Measurements from ENCODE around the gene OBSCN. TPM values are rescaled to one million over a fixed set of nuclear protein-coding genes. Genes with fewer than 3 reads are reported as not detected.

The OBSCN gene
- total RNA-seq, 1 donor from 2014 or later = 17.5 TPM

DNA sequence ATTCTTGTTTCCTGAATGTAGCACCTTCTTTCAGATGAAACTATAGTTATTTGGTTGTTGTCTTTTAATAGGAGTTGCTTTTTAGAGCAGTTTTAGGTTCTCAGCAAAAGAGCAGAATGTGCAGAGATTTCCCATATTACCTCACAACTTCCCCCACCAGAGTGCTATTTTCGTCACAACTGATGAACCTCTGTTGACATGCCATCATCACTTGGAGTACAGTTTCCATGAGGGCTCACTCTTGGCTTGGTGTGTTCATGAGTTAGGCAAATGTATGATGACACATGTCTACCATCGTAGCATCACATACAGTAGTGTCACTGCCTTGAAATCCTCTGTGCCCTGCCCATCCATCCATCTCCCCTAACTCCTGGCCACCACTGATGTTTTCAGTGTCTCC lies 38.5 kb upstream of the OBSCN start:
- no peak for DNase-seq (ENCODE audit: low read depth)
- Mint-ChIP-seq H3K36me3 (ENCODE audit: low read depth, unreplicated experiment) (peaks cover 8% of the 10 kb centered on the region), H3K4me1 (ENCODE audit: low read depth, unreplicated experiment) (peaks cover 10% of the 10 kb centered on the region), H3K9me3 (ENCODE audit: unreplicated experiment) (peaks cover 2% of the 10 kb centered on the region), H3K27ac (ENCODE audit: unreplicated experiment) (peak overlapping the region; percentile 18), H3K27me3 (ENCODE audit: low read depth, unreplicated experiment) (no peaks in the 10 kb centered on the region), H3K4me3 (ENCODE audit: unreplicated experiment) (no peak overlapping the region)
- Histone ChIP-seq H3K36me3 (ENCODE audit: insufficient read depth, low read length) (no peaks in the 10 kb centered on the region), H4K20me1 (ENCODE audit: insufficient read depth, low read length) (peaks cover 15% of the 10 kb centered on the region), H3K4me2 (ENCODE audit: low read length) (no peak overlapping the region), H3K27me3 (ENCODE audit: insufficient read depth, low read length) (no peaks in the 10 kb centered on the region), H2AFZ (ENCODE audit: low read depth, low read length) (no peak overlapping the region), H3K4me1 (ENCODE audit: insufficient read depth, low read length) (peaks cover 11% of the 10 kb centered on the region), H3K4me3 (ENCODE audit: insufficient read depth, low read depth, low read length) (no peak overlapping the region), H3K9me3 (ENCODE audit: insufficient read depth, low read depth, low read length) (no peaks in the 10 kb centered on the region), H3K27ac (ENCODE audit: low read depth, low read length) (no peak overlapping the region), H3K9ac (ENCODE audit: low read length) (no peak overlapping the region), H3K79me2 (ENCODE audit: insufficient read depth, low read length) (peaks cover 54% of the 10 kb centered on the region)
- FAIRE-seq = no peak
- no peak for TF ChIP-seq EZH2 (IDR thresholded peaks at IDR 0.05; ENCODE audit: insufficient read depth, low read length)
- TF ChIP-seq, protein P1, sequence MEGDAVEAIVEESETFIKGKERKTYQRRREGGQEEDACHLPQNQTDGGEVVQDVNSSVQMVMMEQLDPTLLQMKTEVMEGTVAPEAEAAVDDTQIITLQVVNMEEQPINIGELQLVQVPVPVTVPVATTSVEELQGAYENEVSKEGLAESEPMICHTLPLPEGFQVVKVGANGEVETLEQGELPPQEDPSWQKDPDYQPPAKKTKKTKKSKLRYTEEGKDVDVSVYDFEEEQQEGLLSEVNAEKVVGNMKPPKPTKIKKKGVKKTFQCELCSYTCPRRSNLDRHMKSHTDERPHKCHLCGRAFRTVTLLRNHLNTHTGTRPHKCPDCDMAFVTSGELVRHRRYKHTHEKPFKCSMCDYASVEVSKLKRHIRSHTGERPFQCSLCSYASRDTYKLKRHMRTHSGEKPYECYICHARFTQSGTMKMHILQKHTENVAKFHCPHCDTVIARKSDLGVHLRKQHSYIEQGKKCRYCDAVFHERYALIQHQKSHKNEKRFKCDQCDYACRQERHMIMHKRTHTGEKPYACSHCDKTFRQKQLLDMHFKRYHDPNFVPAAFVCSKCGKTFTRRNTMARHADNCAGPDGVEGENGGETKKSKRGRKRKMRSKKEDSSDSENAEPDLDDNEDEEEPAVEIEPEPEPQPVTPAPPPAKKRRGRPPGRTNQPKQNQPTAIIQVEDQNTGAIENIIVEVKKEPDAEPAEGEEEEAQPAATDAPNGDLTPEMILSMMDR (IDR thresholded peaks at IDR 0.05; ENCODE audit: insufficient read depth, low read depth, low read length) = no peak

DNA sequence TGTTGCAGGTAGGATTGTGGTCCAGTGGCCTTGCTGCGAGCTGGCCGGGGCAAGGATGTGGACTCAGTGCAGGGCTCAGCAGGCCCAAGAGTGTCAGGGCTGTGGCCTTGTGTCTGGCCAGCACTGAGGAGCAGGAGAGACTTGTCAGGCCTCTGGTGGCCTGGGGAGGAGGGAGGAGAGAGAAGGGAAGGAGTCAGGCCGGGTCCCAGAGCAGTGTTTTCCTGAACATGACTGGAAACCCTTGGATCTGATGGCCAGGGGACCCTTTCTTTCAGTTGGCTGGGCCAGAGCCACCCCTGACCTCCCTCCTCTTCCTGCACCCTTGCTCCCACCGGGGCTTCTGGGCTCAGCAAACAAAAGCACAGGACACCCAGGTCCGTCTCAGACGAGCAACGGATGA lies 37.2 kb upstream of the OBSCN start:
- Mint-ChIP-seq H3K9me3 (ENCODE audit: unreplicated experiment) (peaks cover 2% of the 10 kb centered on the region), H3K4me3 (ENCODE audit: unreplicated experiment) (no peak overlapping the region), H3K4me1 (ENCODE audit: low read depth, unreplicated experiment) (peaks cover 10% of the 10 kb centered on the region), H3K36me3 (ENCODE audit: low read depth, unreplicated experiment) (peaks cover 8% of the 10 kb centered on the region), H3K27me3 (ENCODE audit: low read depth, unreplicated experiment) (no peaks in the 10 kb centered on the region), H3K27ac (ENCODE audit: unreplicated experiment) (no peak overlapping the region)
- FAIRE-seq (no peak), DNase-seq (ENCODE audit: low read depth) (no peak)
- Histone ChIP-seq H3K27ac (ENCODE audit: low read depth, low read length) (no peak overlapping the region), H3K4me2 (ENCODE audit: low read length) (no peak overlapping the region), H3K27me3 (ENCODE audit: insufficient read depth, low read length) (no peaks in the 10 kb centered on the region), H3K79me2 (ENCODE audit: insufficient read depth, low read length) (peaks cover 63% of the 10 kb centered on the region), H3K36me3 (ENCODE audit: insufficient read depth, low read length) (no peaks in the 10 kb centered on the region), H3K4me1 (ENCODE audit: insufficient read depth, low read length) (peaks cover 8% of the 10 kb centered on the region), H3K4me3 (ENCODE audit: insufficient read depth, low read depth, low read length) (no peak overlapping the region), H2AFZ (ENCODE audit: low read depth, low read length) (no peak overlapping the region), H3K9me3 (ENCODE audit: insufficient read depth, low read depth, low read length) (no peaks in the 10 kb centered on the region), H4K20me1 (ENCODE audit: insufficient read depth, low read length) (peaks cover 25% of the 10 kb centered on the region), H3K9ac (ENCODE audit: low read length) (no peak overlapping the region)
- no peak for TF ChIP-seq EZH2 (IDR thresholded peaks at IDR 0.05; ENCODE audit: insufficient read depth, low read length)
- TF ChIP-seq, protein P1 (IDR thresholded peaks at IDR 0.05; ENCODE audit: insufficient read depth, low read depth, low read length) = no peak

DNA sequence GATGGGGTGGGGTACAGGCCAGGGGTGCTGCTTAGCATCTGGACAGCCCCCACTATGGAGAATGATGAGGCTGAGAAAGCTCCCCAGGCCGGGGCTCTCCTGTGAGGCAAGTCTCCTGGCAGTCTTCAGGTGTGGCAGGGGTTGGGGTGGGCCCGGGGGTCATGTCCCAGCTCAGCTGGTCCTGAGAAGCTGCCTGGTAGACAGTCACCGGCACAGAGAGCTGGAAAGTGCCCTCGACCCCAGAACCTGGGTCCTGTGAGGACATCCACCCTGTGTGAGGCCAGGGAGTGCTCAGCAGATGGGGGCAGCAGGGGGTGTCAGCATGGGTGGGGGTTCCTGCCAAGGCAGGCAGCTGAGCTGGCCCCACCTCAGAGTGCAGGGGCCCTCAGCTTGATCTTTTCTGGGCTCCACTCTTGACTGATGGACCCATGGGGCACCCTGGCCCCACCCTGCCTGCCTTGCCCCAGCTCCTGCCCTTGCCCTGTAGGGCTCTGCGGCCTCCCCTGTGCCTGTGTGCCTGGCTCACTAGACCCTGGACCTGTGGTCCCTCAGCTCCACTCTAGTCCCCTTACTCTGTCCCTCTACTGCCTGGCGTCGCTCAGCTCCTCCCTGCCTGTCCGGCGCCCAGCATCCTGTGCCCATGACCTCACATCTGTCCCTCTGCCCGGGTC lies 36.5 kb upstream of the OBSCN start:
- H3K9me3 Mint-ChIP-seq (ENCODE audit: unreplicated experiment) = peaks cover 2% of the 10 kb centered on the region

More for the DNA sequence above, 36.5 kb upstream of the OBSCN start:
- peaks cover 8% of the 10 kb centered on the region for H3K36me3 Mint-ChIP-seq (ENCODE audit: low read depth, unreplicated experiment)
- H3K4me3 ChIP-seq (ENCODE audit: insufficient read depth, low read depth, low read length) = no peak overlapping the region
- H3K4me3 Mint-ChIP-seq (ENCODE audit: unreplicated experiment) = peak overlapping the region; percentile 50
- no peak overlapping the region for H3K9ac ChIP-seq (ENCODE audit: low read length)
- H3K27ac Mint-ChIP-seq (ENCODE audit: unreplicated experiment) = peak overlapping the region; percentile 62
- no peaks in the 10 kb centered on the region for H3K27me3 Mint-ChIP-seq (ENCODE audit: low read depth, unreplicated experiment)
- peaks cover 25% of the 10 kb centered on the region for H4K20me1 ChIP-seq (ENCODE audit: insufficient read depth, low read length)
- no peak for FAIRE-seq
- H3K9me3 ChIP-seq (ENCODE audit: insufficient read depth, low read depth, low read length) = no peaks in the 10 kb centered on the region
- no peaks in the 10 kb centered on the region for H3K36me3 ChIP-seq (ENCODE audit: insufficient read depth, low read length)
- peaks cover 10% of the 10 kb centered on the region for H3K4me1 Mint-ChIP-seq (ENCODE audit: low read depth, unreplicated experiment)
- H3K27ac ChIP-seq (ENCODE audit: low read depth, low read length) = no peak overlapping the region
- peaks cover 6% of the 10 kb centered on the region for H3K4me1 ChIP-seq (ENCODE audit: insufficient read depth, low read length)
- H2AFZ ChIP-seq (ENCODE audit: low read depth, low read length) = no peak overlapping the region
- peaks cover 61% of the 10 kb centered on the region for H3K79me2 ChIP-seq (ENCODE audit: insufficient read depth, low read length)
- DNase-seq (ENCODE audit: low read depth) = no peak
- TF ChIP-seq EZH2 (IDR thresholded peaks at IDR 0.05; ENCODE audit: insufficient read depth, low read length) = no peak
- TF ChIP-seq, protein P1 (IDR thresholded peaks at IDR 0.05; ENCODE audit: insufficient read depth, low read depth, low read length) = no peak
- H3K27me3 ChIP-seq (ENCODE audit: insufficient read depth, low read length) = no peaks in the 10 kb centered on the region
- no peak overlapping the region for H3K4me2 ChIP-seq (ENCODE audit: low read length)
